IMR-90 (cell line): ENCODE results near the gene FNDC5. TPM values are rescaled to one million over a fixed set of nuclear protein-coding genes. Genes with fewer than 3 reads are reported as not detected.

ENCODE experiments used
- ATAC-seq: fragments of 200-7000 bp; cut with Tn5 transposase; 2 replicates; pipeline ENCODE4 v1.9.1; 2020; ENCODE audit warnings: low read depth, mild to moderate bottlenecking, moderate library complexity
- BruUV-seq: library from RNA; stranded (reverse); fragments of 400-500 nt; replicated peaks from 2 replicates; lab custom pipeline; 2021; lab: Mats Ljungman, UMichigan
- CTCF ChIA-PET: fragments of 300-600 bp; formaldehyde crosslinking; extraction: SDS; loops from one replicate; lab custom pipeline; 2021; ENCODE audit warnings: antibody characterized with exemption; lab: Yijun Ruan, JAX
- POLR2A ChIA-PET: fragments of 300-600 bp; sonication (Branson Sonifier 250); formaldehyde crosslinking; loops from one replicate; lab custom pipeline; 2022; ENCODE audit warnings: antibody characterized with exemption; ENCODE audit not compliant: unreplicated experiment; lab: Charles Lee
- DNase-seq: peaks from one replicate; pipeline ENCODE4 v3.0.0; 2013
- H2AFZ ChIP-seq: replicated peaks from 2 replicates; pipeline ENCODE3; 2013; ENCODE audit warnings: low read length, mild to moderate bottlenecking; ENCODE audit not compliant: poor library complexity
- H2AK5ac ChIP-seq: 2 replicates; pipeline ENCODE4 v1.6.1; 2013; ENCODE audit warnings: low read depth, low read length, inconsistent platforms
- H2AK9ac ChIP-seq: replicated peaks from 2 replicates; pipeline ENCODE3; 2013; ENCODE audit warnings: mild to moderate bottlenecking, low read depth, low read length, moderate library complexity; ENCODE audit not compliant: poor library complexity
- H2BK120ac ChIP-seq: 2 replicates; pipeline ENCODE4 v1.6.1; 2013; ENCODE audit warnings: low read depth, low read length, inconsistent platforms
- H2BK15ac ChIP-seq: 3 replicates; pipeline ENCODE4 v1.6.1; 2013; ENCODE audit warnings: low read depth, low read length, inconsistent platforms
- H2BK20ac ChIP-seq: 2 replicates; pipeline ENCODE4 v1.6.1; 2013; ENCODE audit warnings: low read depth, mild to moderate bottlenecking, inconsistent platforms, low read length, moderate library complexity
- H2BK5ac ChIP-seq: 2 replicates; pipeline ENCODE4 v1.6.1; 2013; ENCODE audit warnings: mild to moderate bottlenecking, low read depth, low read length, inconsistent platforms; ENCODE audit not compliant: poor library complexity, severe bottlenecking
- H3K14ac ChIP-seq: replicated peaks from 2 replicates; pipeline ENCODE4 v1.6.1; 2013; ENCODE audit warnings: low read depth, low read length, inconsistent platforms
- H3K18ac ChIP-seq: 2 replicates; pipeline ENCODE4 v1.6.1; 2013; ENCODE audit warnings: low read depth, low read length, control low read depth
- H3K23ac ChIP-seq: 2 replicates; pipeline ENCODE4 v1.6.1; 2013; ENCODE audit warnings: low read depth, low read length, inconsistent platforms
- H3K27ac ChIP-seq: 2 replicates; pipeline ENCODE4 v1.5.1; 2013; ENCODE audit warnings: mild to moderate bottlenecking, control low read depth, low read length; ENCODE audit not compliant: insufficient read depth
- H3K27me3 ChIP-seq: 2 replicates; pipeline ENCODE4 v1.6.1; 2013; ENCODE audit warnings: low read length; ENCODE audit not compliant: control insufficient read depth, insufficient read depth
- H3K36me3 ChIP-seq: 2 replicates; pipeline ENCODE4 v1.6.1; 2013; ENCODE audit warnings: low read length, mixed read lengths; ENCODE audit not compliant: control insufficient read depth, insufficient read depth
- H3K4ac ChIP-seq: 2 replicates; pipeline ENCODE4 v1.6.1; 2013; ENCODE audit warnings: low read depth, low read length, inconsistent platforms
- H3K4me1 ChIP-seq: 2 replicates; pipeline ENCODE4 v1.6.1; 2013; ENCODE audit warnings: low read length, mixed read lengths; ENCODE audit not compliant: control insufficient read depth, insufficient read depth
- H3K4me2 ChIP-seq: 2 replicates; pipeline ENCODE4 v1.6.1; 2013; ENCODE audit warnings: low read depth, mild to moderate bottlenecking, control low read depth, low read length, moderate library complexity
- H3K4me3 ChIP-seq: 2 replicates; pipeline ENCODE4 v1.5.1; 2013; ENCODE audit warnings: low read depth, mild to moderate bottlenecking, control low read depth, low read length, moderate library complexity; ENCODE audit not compliant: insufficient read depth
- H3K56ac ChIP-seq: 2 replicates; pipeline ENCODE4 v1.6.1; 2013; ENCODE audit warnings: low read length, inconsistent platforms; ENCODE audit not compliant: insufficient read depth; ENCODE audit errors: extremely low read depth
- H3K79me1 ChIP-seq, 2 experiments: 2 replicates each; pipeline ENCODE4 v1.6.1; 2013; ENCODE audit warnings: low read length in 2 of 2, inconsistent platforms in 1 of 2, low read depth in 1 of 2
- H3K9ac ChIP-seq: 2 replicates; pipeline ENCODE4 v1.6.1; 2013; ENCODE audit warnings: low read depth, low read length, control low read depth
- H3K9me1 ChIP-seq: 2 replicates; pipeline ENCODE4 v1.6.1; 2013; ENCODE audit warnings: low read length, inconsistent platforms; ENCODE audit not compliant: insufficient read depth
- H3K9me3 ChIP-seq: 2 replicates; pipeline ENCODE4 v1.6.1; 2013; ENCODE audit warnings: low read length; ENCODE audit not compliant: control insufficient read depth, insufficient read depth
- H4K20me1 ChIP-seq: 2 replicates; pipeline ENCODE4 v1.6.1; 2013; ENCODE audit warnings: low read length, inconsistent platforms; ENCODE audit not compliant: insufficient read depth
- H4K5ac ChIP-seq: 2 replicates; pipeline ENCODE4 v1.6.1; 2013; ENCODE audit warnings: mild to moderate bottlenecking, low read depth, low read length, control low read depth
- H4K8ac ChIP-seq, 2 experiments: 2 replicates each; pipeline ENCODE4 v1.6.1; 2013; ENCODE audit warnings: low read depth in 2 of 2, low read length in 2 of 2, control low read depth in 1 of 2, inconsistent platforms in 1 of 2
- H4K91ac ChIP-seq: 2 replicates; pipeline ENCODE4 v1.6.1; 2013; ENCODE audit warnings: low read depth, low read length, inconsistent platforms; ENCODE audit not compliant: insufficient read depth
- BHLHE40 ChIP-seq: fragments of 150-350 bp; IDR thresholded peaks from 2 replicates; pipeline ENCODE4 v1.6.1; 2016; ENCODE audit warnings: mild to moderate bottlenecking, low read depth, low read length
- CHD1 ChIP-seq: IDR thresholded peaks from 2 replicates; pipeline ENCODE4 v1.6.1; 2012; ENCODE audit warnings: low read depth, low read length, improper control_type of control experiment
- FOS ChIP-seq: fragments of 150-350 bp; IDR thresholded peaks from 2 replicates; pipeline ENCODE4 v1.6.1; 2016; ENCODE audit warnings: low read depth, low read length
- MXI1 ChIP-seq: IDR thresholded peaks from 2 replicates; pipeline ENCODE4 v1.6.1; 2012; ENCODE audit warnings: low read depth, mild to moderate bottlenecking, low read length, moderate library complexity, borderline replicate concordance
- POLR2A ChIP-seq: IDR thresholded peaks from 2 replicates; pipeline ENCODE4 v1.6.1; 2012; ENCODE audit warnings: mild to moderate bottlenecking, low read depth, low read length
- SMC3 ChIP-seq: fragments of 150-350 bp; IDR thresholded peaks from 2 replicates; pipeline ENCODE4 v1.6.1; 2016; ENCODE audit warnings: low read depth, mild to moderate bottlenecking, antibody characterized with exemption, low read length, moderate library complexity
- WGBS, 2 experiments: methylation state at CpG; one replicate each; pipeline versions ENCODE4 v1.1.5 to v1.1.7; 2013; ENCODE audit warnings: missing lambda C conversion rate in 2 of 2; ENCODE audit not compliant: insufficient read length in 1 of 2; ENCODE audit errors: extremely low coverage in 2 of 2; 5-methylcytosine and 5-hydroxymethylcytosine counted together
- dilution Hi-C: fragments of 300-500 bp; cut with HindIII; formaldehyde crosslinking; loops from one replicate; pipeline ENCODE4 v1.14.3; 2018; ENCODE audit warnings: low sequenced_read_pairs; ENCODE audit not compliant: unreplicated experiment
- in situ Hi-C: fragments of 300-500 bp; cut with MboI; formaldehyde crosslinking; loops from 3 replicates; pipeline ENCODE4 v1.14.3; 2019; ENCODE audit warnings: low sequenced_read_pairs, inconsistent platforms, mixed read lengths
- intact Hi-C: fragments of 100-400 bp; cut with micrococcal nuclease; formaldehyde crosslinking; loops from 2 replicates; pipeline ENCODE4 v1.10.0; 2022
- polyA plus RNA-seq, 3 experiments: library from polyadenylated mRNA; depleted of rRNA; stranded (reverse); fragments of >200 nt; gene quantifications; 2 replicates each; pipeline ENCODE4 v1.2.3, GENCODE V29; 2012; ENCODE audit warnings: low replicate concordance in 1 of 3
- total RNA-seq: library from RNA; depleted of rRNA; stranded (reverse); fragments of >200 nt; gene quantifications from 2 replicates; pipeline ENCODE4 v1.2.3, GENCODE V29; 2012
- TF ChIP-seq, protein P1 (sequence below): fragments of 150-350 bp; IDR thresholded peaks from 2 replicates; pipeline ENCODE4 v1.6.1; 2016; ENCODE audit warnings: low read depth, mild to moderate bottlenecking, low read length, moderate library complexity, borderline replicate concordance
- TF ChIP-seq, protein P2 (sequence below): conservative IDR thresholded peaks from 2 replicates; pipeline ENCODE4 v1.5.1; 2012; ENCODE audit warnings: mild to moderate bottlenecking, low read depth, low read length, improper control_type of control experiment
- TF ChIP-seq, protein P3 (sequence below): fragments of 150-350 bp; IDR thresholded peaks from 2 replicates; pipeline ENCODE4 v1.6.1; 2017; ENCODE audit warnings: mild to moderate bottlenecking, antibody characterized with exemption, low read length, low read depth

FNDC5 gene
- total and polyA plus RNA-seq, 2 of the 4 experiments (the other 2 are of a cell fraction): 1.2 to 1.6 TPM

GRCh38 chr1:32868085-32868484, 2.6 kb downstream of the FNDC5 start:
- Histone ChIP-seq H3K23ac (no peak overlapping the region), H3K27ac (no peak overlapping the region), H3K56ac (no peak overlapping the region), H2BK120ac (no peak overlapping the region), H2BK5ac (no peak overlapping the region), H3K4me2 (no peak overlapping the region), H3K9ac (no peak overlapping the region), H3K4ac (no peak overlapping the region), H3K36me3 (peaks cover 6% of the 10 kb centered on the region; the same call in 1 of the 2 replicates), H3K18ac (no peak overlapping the region), H2AFZ (no peak overlapping the region), H3K14ac (no peak overlapping the region), H4K8ac (no peak overlapping the region), H4K5ac (no peak overlapping the region), H3K9me1 (no peaks in the 10 kb centered on the region), H2BK15ac (no peak overlapping the region), H3K27me3 (peaks cover 15% of the 10 kb centered on the region), H3K4me3 (no peak overlapping the region), H3K9me3 (no peaks in the 10 kb centered on the region), H3K79me1 (no peaks in the 10 kb centered on the region), H2AK5ac (no peak overlapping the region), H2AK9ac (no peak overlapping the region), H4K91ac (no peak overlapping the region), H2BK20ac (no peak overlapping the region), H4K20me1 (peaks cover 12% of the 10 kb centered on the region), H3K4me1 (peaks cover 4% of the 10 kb centered on the region; the same call in 1 of the 2 replicates)
- DNase-seq: no peak
- ChIA-PET POLR2A (no interaction called here), CTCF (no interaction called here)
- WGBS, 2 experiments: 92% methylated on average over 7 of the region's 13 CpGs; no CpG with 5 or more reads in 1 of the 2 experiments
- no peak for ATAC-seq
- TF ChIP-seq SMC3 (no peak), BHLHE40 (no peak), MXI1 (no peak), POLR2A (no peak), CHD1 (no peak), FOS (no peak)
- TF ChIP-seq, protein P1, sequence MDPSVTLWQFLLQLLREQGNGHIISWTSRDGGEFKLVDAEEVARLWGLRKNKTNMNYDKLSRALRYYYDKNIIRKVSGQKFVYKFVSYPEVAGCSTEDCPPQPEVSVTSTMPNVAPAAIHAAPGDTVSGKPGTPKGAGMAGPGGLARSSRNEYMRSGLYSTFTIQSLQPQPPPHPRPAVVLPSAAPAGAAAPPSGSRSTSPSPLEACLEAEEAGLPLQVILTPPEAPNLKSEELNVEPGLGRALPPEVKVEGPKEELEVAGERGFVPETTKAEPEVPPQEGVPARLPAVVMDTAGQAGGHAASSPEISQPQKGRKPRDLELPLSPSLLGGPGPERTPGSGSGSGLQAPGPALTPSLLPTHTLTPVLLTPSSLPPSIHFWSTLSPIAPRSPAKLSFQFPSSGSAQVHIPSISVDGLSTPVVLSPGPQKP: no peak
- TF ChIP-seq, protein P2, sequence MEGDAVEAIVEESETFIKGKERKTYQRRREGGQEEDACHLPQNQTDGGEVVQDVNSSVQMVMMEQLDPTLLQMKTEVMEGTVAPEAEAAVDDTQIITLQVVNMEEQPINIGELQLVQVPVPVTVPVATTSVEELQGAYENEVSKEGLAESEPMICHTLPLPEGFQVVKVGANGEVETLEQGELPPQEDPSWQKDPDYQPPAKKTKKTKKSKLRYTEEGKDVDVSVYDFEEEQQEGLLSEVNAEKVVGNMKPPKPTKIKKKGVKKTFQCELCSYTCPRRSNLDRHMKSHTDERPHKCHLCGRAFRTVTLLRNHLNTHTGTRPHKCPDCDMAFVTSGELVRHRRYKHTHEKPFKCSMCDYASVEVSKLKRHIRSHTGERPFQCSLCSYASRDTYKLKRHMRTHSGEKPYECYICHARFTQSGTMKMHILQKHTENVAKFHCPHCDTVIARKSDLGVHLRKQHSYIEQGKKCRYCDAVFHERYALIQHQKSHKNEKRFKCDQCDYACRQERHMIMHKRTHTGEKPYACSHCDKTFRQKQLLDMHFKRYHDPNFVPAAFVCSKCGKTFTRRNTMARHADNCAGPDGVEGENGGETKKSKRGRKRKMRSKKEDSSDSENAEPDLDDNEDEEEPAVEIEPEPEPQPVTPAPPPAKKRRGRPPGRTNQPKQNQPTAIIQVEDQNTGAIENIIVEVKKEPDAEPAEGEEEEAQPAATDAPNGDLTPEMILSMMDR: no peak
- TF ChIP-seq, protein P3, sequence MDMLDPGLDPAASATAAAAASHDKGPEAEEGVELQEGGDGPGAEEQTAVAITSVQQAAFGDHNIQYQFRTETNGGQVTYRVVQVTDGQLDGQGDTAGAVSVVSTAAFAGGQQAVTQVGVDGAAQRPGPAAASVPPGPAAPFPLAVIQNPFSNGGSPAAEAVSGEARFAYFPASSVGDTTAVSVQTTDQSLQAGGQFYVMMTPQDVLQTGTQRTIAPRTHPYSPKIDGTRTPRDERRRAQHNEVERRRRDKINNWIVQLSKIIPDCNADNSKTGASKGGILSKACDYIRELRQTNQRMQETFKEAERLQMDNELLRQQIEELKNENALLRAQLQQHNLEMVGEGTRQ: no peak
- dilution Hi-C loops (no loop called here), in situ Hi-C loops (no loop called here), intact Hi-C loops (no loop called here)
- no TSS peak for BruUV-seq
